Left lobe of liver (tissue), 2 donors: Measurements from ENCODE around the gene WDR41. TPM values are rescaled to one million over a fixed set of nuclear protein-coding genes. Genes with fewer than 3 reads are reported as not detected.

ENCODE experiments used
- ATAC-seq: fragments of 200-7000 bp; cut with Tn5 transposase; one replicate; pipeline ENCODE4 v1.9.1; 2020; ENCODE audit warnings: mild to moderate bottlenecking, moderate library complexity
- DNase-seq: peaks from one replicate; pipeline ENCODE4 v3.0.0-alpha.2; 2020; ENCODE audit warnings: low spot score
- total RNA-seq: library from RNA; stranded (reverse); gene quantifications from one replicate; pipeline ENCODE4 v1.2.1, GENCODE V29; 2021
- donor health status: DM: no; HTN: no; CAD: no; lungs with moderate emphysema.
- donor health status: DM: no; HTN: yes; CAD: no.

The WDR41 gene
- total RNA-seq, 1 donor from 2014 or later: 14.5 TPM

DNA sequence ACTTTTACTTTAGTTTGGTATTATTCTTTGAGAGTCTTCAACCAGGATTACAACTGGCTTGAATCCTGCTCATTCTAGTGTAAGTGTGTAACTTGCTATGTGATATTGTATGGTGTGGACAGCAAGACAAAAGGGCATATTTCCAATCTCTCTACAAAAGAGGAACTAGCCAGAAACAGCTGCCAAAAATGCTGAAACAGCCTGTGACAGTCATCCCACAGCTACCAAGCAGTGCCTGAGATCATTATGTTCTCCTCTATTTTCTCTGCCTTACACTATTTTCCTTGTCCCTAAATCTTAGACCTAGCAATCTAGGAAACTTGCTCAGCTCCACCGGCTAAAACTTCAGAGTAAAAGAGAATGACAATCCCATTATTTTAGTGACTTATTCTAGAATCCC, 42.8 kb downstream of the WDR41 start:
- DNase-seq (no peak), ATAC-seq (peak; percentile 21)

DNA sequence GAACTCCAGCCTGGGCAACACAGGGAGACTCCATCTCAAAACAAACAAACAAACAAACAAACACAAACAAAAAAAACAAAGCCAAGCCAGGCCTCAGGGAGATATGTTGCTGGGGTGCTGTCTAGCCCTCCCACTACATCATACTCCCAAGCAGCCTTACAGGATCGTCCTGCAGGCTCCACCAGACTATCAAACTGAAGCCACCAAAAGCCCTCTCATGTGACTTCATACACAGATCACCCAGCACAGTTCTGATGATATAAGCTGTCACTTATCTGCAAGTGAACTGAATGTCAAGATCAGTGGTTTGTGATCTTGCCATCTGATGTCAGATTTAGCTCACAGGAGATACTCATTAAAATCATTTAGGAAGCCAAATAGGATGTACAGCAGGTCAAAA, 43.3 kb downstream of the WDR41 start:
- ATAC-seq: no peak

DNA sequence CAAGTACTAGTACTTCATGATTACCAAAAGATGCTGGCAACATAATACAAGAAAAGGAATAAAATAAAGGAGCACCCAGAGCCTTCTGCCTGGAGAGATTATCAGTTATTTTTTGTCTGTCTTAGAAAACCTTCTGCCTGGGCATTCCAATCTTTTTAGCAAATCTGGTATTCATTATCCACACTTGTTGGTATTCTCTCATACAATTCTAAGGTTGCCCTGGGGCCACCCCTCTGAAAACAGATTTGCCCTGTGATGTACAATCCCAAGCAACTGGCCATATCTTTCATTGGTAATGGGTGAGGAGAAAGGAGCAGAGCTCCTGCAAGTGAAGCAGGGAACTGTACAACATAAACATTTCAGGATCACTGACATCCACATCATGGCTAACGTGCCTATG, 47.8 kb downstream of the WDR41 start:
- DNase-seq: no peak
- ATAC-seq: no peak

More for the DNA sequence above, 43.3 kb downstream of the WDR41 start:
- DNase-seq: no peak

DNA sequence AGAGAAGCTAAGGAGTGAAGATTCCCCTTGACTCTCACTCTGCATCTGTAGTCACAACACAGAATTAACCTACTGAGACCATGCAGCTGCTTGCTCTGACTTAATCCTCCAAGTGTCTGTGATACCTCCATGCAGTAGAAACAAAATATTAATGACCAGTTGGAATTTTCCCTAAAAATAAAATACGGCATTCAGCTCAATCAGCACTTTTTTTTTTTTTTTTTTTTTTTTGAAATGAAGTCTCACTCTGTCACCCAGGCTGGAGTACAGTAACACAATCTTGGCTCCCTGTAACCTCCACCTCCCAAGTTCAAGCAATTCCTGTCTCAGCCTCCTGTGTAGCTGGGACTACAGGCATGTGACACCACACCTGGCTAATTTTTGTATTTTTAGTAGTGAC, 48.4 kb downstream of the WDR41 start:
- ATAC-seq: no peak
- no peak for DNase-seq

DNA sequence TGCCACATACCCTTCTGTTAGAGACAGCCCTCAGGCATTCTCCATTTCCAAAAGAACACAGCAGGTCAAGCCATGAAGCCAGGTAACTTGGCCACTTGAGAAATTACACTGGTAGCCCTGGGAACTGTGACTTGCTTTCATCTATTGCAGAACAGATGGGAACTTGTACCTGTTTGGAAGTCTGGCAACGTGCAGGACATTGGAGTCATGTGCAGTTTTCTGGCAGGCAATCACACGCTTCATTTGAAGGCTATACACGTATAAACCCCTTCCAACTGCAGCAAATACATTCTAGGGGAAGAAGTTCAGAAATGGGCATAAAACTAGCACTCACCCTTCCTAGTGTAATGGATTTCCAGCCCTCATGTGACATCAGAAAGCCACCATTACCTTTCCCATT, 54.0 kb downstream of the WDR41 start:
- ATAC-seq (no peak), DNase-seq (no peak)

DNA sequence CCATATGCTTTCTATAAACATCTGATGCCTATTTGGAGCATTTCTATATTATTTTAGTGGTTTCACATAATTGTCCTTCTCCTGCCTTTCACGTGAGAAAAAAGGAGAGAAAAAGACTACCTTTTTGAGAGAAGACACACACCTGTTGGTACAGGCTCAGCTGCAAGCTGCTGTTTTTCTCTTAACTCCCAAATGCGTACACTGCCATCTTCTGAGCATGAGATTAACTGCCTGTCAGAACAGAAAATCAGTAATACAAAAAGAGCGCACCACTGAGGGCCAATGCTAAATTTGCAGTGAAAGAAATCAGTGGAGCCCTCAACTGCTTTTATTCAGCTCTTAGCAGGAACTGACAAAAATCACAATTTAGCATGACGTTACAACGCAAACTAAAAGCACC, 54.9 kb downstream of the WDR41 start:
- ATAC-seq (peak; percentile 93), DNase-seq (no peak)

DNA sequence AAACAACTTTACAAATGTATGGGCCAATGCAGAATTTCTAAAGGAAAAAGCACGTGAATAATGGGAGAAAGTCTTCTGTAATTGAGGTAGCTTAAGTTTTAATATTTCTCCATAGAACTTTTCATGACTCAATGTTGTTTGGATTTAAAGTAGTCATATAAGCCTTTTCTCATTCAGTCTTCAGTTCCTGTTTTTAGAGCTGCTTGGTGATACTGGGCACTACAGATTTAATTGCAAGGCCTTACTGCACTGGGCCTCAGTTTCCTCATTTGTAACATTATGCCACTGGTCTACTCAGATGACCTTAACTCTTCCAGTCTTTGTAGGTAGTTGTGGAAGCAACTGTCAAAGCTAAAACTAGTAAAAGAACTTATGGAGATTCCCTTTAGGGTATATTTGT, 60.4 kb downstream of the WDR41 start:
- ATAC-seq: no peak
- DNase-seq: no peak

DNA sequence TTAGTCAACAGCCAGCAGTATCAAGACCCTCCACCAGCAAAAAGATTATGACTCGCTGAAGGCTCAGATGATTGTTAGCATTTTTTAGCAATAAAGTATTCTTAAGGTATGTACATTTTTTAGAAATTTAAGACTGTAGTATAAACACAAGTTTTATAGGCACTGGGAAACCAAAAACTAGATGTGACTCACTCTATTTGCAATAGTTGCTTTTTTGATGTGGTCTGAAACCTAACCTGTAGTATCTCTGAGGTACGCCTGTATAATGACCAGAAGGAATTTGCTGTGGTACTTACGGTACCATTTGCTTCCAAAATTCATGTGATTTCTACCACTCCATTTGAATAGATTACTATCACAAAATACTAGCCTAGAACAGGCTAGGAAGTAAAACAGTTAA, 60.8 kb downstream of the WDR41 start:
- DNase-seq (no peak), ATAC-seq (no peak)

DNA sequence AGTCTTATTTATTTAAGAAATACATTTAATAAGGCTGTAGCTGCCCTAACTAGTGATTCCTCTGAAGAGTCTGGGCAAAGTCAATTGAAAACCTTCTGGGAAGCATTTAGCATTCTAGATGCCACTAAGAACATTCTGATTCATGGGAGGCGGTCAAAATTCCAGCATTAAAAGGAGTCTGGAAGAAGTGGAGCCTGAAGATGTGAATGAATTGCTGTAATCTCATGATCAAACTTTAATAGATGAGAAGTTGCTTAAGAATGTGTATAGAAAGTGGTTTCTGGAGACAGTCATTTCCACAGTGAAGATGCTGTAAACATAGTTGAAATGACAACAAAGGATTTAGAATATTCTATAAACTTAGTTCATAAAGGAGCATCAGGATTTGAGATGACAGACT, 61.4 kb downstream of the WDR41 start:
- ATAC-seq: no peak
- DNase-seq: no peak

DNA sequence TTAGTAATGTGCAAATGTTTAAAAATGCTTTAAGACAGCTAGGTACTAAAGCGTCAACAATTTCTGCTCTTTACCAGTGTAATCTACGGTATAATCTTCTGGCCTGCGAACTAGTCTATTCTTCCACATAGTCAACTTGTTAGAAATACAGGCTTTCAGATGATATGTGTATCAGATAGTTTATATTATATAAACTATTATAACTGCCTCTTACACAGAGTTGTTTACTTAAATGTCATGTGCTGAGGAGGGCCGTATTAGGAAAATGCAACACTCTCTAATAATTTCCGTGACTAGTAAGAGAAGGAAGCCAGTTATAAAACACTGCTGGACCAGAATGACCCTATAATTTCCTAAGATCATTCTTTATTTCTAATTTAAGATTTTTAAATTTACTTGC, 63.6 kb downstream of the WDR41 start:
- DNase-seq (no peak), ATAC-seq (no peak)

DNA sequence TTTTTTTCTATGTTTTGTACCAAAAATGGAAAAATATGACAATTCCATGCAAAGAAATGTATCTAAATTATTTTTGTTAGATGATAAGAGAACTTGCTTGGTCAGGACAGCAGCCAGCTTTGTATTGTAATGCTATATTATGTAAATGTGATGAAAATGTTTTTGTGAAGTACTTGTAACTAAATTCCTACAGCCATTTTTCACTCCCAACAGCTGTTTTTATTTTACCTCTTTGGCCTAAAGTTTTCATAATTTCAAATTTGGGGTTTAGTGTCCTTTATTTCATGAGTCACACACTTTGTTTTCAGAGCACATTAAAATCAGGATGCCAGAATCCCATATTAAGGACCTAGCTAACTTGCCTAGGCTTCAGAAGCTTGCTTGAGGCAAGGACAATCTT, 64.1 kb downstream of the WDR41 start:
- DNase-seq: no peak

DNA sequence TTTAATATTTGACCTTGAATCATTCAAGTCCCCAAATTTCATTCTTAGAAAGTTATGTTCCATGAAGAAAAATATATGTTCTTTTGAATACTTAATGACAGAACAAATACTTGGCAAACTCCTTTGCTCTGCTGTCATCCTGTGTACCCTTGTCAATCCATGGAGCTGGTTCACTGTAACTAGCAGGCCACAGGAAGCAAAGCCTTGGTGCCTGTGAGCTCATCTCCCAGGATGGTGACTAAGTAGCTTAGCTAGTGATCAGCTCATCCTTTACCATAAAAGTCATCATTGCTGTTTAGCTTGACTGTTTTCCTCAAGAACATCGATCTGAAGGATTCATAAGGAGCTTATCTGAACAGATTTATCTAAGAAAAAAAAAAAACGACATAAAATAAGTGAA, 65.4 kb downstream of the WDR41 start:
- ATAC-seq (peak; percentile 55), DNase-seq (no peak)

More for the DNA sequence above, 64.1 kb downstream of the WDR41 start:
- ATAC-seq: no peak

DNA sequence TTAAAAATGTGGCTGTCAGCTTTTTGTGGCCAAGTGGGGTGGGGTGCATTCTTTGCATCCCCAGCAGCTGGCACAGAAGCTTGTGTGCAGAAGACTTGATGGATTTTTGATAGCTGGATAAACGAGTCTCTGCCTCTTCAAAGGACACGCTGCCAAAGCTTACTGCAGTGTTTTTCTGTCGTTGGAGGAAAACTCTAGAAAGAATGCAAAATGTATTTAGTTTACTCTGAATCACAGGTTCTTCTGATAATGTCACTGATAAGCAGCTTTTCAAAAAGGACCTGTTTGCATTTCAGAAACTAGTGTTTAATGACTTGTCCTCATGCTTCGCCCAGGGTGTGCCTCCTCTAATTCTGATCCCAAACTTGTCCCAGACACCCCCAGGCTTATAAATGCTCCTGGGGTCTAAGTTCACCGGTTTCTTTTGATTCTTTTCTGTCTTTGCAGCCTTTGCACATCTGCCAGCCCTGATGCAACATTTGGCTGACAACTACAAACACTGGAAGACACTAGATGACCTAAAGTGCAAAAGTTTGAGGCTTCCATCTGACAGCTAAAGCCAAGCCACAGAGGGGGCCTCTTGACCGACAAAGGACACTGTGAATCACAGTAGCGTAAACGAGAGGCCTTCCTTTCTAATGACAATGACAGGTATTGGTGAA, 66.0 kb downstream of the WDR41 start:
- ATAC-seq (peak; percentile 88), DNase-seq (peak; percentile 67)

DNA sequence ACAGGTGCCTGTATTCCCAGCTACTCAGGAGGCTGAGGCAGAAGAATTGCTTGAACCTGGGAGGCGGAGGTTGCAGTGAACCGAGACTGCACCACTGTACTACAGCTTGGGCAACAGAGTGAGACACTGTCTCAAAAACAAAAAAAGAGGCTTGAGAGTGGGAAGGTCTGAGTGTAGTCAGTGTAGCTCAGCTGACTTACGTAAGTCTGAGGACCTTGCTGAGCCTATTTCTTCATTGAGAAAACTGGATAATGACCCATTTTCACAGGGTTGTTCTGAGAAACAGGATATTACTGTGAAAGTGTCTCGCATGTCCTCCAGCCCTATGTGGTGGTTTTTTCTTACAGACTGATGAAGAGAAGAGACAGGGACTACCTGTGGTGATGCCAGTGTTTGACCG, 66.7 kb downstream of the WDR41 start:
- DNase-seq (no peak), ATAC-seq (no peak)

DNA sequence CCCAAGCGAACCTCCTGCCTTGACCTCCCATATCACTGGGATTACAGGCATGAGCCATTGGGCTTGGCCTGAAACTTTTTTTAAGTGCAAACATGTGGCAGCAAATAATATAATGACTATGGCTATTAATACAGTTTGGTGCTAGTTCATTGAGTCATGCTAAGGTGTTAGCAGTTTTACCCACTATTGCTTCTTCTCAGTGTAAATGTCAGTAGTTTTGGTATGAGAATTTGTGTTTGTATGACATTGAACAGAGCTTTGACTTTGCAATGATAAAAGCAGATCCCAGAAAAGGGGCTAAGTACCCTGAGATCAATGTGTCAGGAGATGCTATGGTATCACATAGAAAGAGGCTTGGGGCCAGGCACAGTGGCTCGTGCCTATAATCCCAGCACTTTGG, 67.2 kb downstream of the WDR41 start:
- ATAC-seq (no peak), DNase-seq (no peak)

DNA sequence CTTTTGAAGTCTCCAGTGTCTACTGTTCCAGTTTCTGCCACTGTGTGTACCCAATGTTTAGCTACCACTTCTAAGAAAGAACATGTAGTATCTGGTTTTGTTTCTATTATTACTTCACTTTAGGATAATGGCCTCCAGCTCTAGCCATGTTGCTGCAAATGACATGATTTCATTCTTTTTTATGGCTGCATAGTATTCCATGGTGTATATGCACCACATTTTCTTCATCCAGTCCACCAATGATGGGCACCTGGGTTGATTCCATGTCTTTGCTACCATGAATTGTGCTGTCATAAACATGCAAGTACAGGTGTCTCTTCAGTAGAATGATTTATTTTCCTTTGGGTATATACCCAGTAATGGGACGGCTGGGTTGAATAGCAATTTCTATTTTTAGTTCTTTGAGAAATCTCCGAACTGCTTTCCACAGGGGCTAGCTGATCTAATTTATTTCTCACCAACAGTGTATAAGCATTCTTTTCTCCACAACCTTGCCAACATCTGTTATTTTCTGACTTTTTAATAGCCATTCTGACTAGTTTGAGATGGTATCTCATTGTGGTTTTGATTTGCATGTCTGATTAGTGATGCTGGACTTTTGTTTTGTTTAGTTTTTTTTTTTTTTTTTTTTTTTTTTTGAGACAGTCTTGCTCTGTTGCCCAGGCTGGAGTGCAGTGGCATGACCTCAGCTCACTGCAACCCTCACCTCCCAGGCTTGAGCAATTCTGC, 68.9 kb downstream of the WDR41 start:
- no peak for ATAC-seq
- no peak for DNase-seq

DNA sequence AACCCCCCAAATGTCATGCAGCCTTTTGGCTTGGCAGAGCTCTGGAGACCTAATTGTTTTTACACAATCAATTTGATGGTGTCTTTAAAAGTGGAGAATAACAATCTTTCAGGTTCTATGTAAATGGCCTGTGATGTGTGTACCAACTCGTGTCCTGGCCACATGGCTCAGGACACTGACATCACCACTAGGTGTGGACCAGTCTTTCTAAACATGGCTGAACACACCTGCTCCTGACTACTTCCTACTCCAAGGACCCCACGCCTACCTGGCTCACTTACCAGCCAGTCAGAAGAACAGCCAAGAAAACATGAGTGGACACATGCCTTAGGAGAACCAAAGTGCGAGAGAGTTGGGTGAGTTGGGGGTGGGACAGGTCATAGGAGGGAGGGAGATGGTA, 71.2 kb downstream of the WDR41 start:
- no peak for ATAC-seq
- DNase-seq: no peak

DNA sequence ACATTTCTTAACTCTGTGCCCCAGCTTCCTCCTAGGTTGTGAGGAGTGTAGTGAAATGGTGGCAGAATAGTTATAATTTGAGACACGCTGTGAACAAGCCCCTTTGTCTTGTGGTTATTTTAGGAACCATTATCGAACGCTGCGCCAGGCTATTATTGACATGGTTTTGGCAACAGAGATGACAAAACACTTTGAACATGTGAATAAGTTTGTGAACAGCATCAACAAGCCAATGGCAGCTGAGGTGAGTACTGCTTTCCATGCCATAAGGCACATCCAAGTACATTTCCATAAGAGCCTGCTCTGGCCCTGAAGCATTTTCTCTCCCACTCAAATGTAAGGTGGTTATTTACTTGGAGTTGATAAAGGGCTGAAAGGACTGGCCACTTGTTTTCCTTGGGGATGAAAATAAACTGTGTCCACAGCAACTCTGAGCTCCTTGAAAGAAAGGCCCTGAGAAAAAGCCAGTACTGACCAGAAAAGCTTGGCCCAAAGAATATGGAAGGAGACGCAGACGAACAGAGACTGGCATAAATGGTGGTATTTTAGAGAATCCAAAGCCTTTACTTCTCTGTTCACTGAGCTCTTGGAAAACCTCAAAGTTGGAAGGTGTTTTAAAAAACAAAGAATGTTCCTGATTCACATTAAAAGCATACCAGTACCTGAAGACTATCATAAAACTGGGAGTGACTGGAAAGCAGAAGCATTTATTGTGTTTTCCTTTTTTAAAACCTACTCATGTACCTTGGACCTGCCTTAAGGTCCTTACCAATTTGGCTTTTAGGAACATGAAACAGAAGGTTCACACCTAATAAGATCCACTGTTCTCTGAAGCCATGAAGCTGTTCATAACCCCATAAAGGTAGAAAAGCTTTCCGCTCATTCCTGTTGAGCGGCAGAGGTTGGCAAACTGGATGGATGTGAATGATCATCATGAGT, 72.2 kb downstream of the WDR41 start:
- ATAC-seq: peak; percentile 58
- DNase-seq: no peak

DNA sequence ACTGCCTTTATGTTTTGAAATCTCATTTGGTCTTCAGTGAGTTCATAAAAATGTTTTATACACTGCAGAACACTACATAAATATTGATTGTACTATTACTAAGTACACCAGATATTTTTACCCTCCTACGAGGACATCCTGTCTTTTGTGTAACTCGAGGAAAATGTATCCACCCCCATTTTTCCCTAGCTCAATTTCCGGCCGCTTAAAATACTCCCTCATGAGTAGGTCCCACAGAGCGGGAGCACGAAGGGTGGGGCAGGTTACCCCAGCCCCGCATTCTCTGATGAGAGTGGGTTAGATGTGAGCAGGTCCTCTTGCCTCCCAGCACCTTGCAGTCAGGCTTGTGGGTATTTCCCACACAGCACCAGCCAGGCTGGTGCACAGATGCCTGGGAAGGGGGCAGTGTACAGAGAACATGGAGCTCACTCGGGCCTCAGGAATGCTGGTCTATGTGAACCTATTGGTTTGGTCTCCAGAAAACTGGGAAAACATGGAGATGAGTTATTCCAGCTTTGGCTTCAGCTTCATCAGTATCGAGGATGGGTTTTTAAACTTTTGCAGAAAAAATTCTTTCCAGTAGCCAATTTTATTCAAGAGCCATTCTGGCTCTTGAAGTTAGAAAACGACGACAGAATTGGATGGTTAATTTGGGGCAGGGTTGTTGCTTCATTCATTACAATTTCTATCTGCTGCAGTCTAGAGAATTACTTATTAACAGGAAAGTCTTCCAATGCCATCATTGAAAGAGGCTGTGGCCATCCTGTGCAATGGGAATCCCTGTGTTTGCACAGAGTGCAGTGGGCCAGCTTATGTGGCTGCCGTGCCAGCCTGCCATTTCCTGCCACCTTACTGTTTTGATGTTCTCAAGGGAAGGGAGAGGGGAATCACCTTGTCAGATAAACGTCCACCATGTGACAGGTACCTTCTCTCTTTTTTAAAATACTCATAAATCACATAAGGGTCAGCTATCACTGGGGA, 73.2 kb downstream of the WDR41 start:
- DNase-seq: peak; percentile 62
- peak; percentile 95 for ATAC-seq

DNA sequence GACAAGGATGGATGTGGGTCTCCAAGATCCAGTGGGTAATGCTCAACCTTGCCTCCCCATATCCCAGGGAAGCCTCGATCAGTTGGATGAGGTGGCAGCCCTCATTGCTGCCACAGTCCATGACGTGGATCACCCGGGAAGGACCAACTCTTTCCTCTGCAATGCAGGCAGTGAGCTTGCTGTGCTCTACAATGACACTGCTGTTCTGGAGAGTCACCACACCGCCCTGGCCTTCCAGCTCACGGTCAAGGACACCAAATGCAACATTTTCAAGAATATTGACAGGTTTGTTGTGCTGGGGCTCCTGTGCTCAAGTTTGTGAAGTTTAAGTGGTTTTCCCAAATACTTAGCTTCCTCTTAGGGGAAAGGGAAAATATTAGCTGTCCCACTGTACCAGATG, 74.0 kb downstream of the WDR41 start:
- DNase-seq: no peak
- no peak for ATAC-seq
